GM12878 (cell line): ENCODE data around the gene SULT2B1. TPM values are rescaled to one million over a fixed set of nuclear protein-coding genes. Genes with fewer than 3 reads are reported as not detected.

Experiments
- ATAC-seq: fragments of 200-7000 bp; cut with Tn5 transposase; 3 replicates; pipeline ENCODE4 v1.9.1; 2020; ENCODE audit warnings: mild to moderate bottlenecking, moderate library complexity
- BruUV-seq: library from RNA; stranded (reverse); fragments of 400-500 nt; replicated peaks from 2 replicates; lab custom pipeline; 2021; lab: Mats Ljungman, UMichigan
- CTCF ChIA-PET: fragments of 300-600 bp; sonication (Branson Sonifier 250); formaldehyde crosslinking; extraction: SDS; loops from one replicate; lab custom pipeline; 2021; ENCODE audit warnings: inconsistent platforms; lab: Yijun Ruan, JAX
- POLR2A ChIA-PET: fragments of 350-600 bp; formaldehyde crosslinking; extraction: SDS; loops from one replicate; lab custom pipeline; 2021; ENCODE audit warnings: inconsistent platforms; lab: Charles Lee
- RAD21 ChIA-PET: fragments of 300-600 bp; sonication (Branson Sonifier 250); formaldehyde crosslinking; loops from one replicate; lab custom pipeline; 2023; ENCODE audit warnings: antibody characterized with exemption; ENCODE audit not compliant: unreplicated experiment; lab: Charles Lee
- SMC1A ChIA-PET: fragments of 300-600 bp; sonication (Branson Sonifier 250); formaldehyde crosslinking; loops from one replicate; lab custom pipeline; 2023; ENCODE audit not compliant: unreplicated experiment, uncharacterized antibody; lab: Charles Lee
- DNase-seq: peaks from one replicate; pipeline ENCODE4 v3.0.0-alpha.2; 2011; ENCODE audit warnings: low read depth, low spot score
- FAIRE-seq: peaks from 3 replicates; lab custom pipeline; 2011; peaks lifted over from hg19 to GRCh38; lab: Jason Lieb, UNC
- H2AFZ ChIP-seq: 2 replicates; pipeline ENCODE4 v1.6.0; 2011; ENCODE audit warnings: low read depth, low read length, control low read depth; ENCODE audit not compliant: control insufficient read depth
- H3K27ac ChIP-seq: 2 replicates; pipeline ENCODE4 v1.5.1; 2011; ENCODE audit warnings: control low read depth; ENCODE audit not compliant: control insufficient read depth, insufficient read depth
- H3K27me3 ChIP-seq, 2 experiments: replicated peaks in 1 of 2; 2 replicates each; pipeline versions ENCODE4 v1.6.0 to v1.6.1; 2011; ENCODE audit warnings: low read length in 1 of 2; ENCODE audit not compliant: control insufficient read depth in 2 of 2, insufficient read depth in 2 of 2
- H3K36me3 ChIP-seq, 2 experiments: 2 replicates each; pipeline ENCODE4 v1.5.1; 2011; ENCODE audit warnings: low read length in 1 of 2; ENCODE audit not compliant: control insufficient read depth in 2 of 2, insufficient read depth in 2 of 2
- H3K4me1 ChIP-seq: 2 replicates; pipeline ENCODE4 v1.6.1; 2011; ENCODE audit warnings: mild to moderate bottlenecking, low read length, moderate library complexity, mixed read lengths; ENCODE audit not compliant: control insufficient read depth, insufficient read depth
- H3K4me2 ChIP-seq: 2 replicates; pipeline ENCODE4 v1.6.0; 2011; ENCODE audit warnings: control low read depth; ENCODE audit not compliant: control insufficient read depth, insufficient read depth
- H3K4me3 ChIP-seq: fragments of 200-600 bp; sonication (generic); 2 replicates; pipeline ENCODE4 v1.5.1; 2016
- H3K79me2 ChIP-seq: 2 replicates; pipeline ENCODE4 v1.6.0; 2011; ENCODE audit warnings: low read length; ENCODE audit not compliant: control insufficient read depth, insufficient read depth
- H3K9ac ChIP-seq: 2 replicates; pipeline ENCODE4 v1.8.0; 2011; ENCODE audit warnings: low read length, control low read depth, mixed read lengths; ENCODE audit not compliant: control insufficient read depth, insufficient read depth
- H3K9me3 ChIP-seq: replicated peaks from 3 replicates; pipeline ENCODE4 v1.5.1; 2011; ENCODE audit warnings: mild to moderate bottlenecking, low read length; ENCODE audit not compliant: control insufficient read depth, insufficient read depth
- H4K20me1 ChIP-seq: 2 replicates; pipeline ENCODE4 v1.6.0; 2011; ENCODE audit not compliant: control insufficient read depth, insufficient read depth
- NR2C2 ChIP-seq: IDR thresholded peaks from 2 replicates; pipeline ENCODE4 v1.6.1; 2011; ENCODE audit warnings: borderline replicate concordance, low read depth; ENCODE audit not compliant: control insufficient read depth, insufficient read length
- WGBS: methylation state at CpG from one replicate; pipeline ENCODE4 v1.1.6; 2016; ENCODE audit warnings: low lambda C conversion rate; ENCODE audit not compliant: insufficient replicate concordance, insufficient coverage; ENCODE audit errors: missing lambda C conversion rate; 5-methylcytosine and 5-hydroxymethylcytosine counted together
- in situ Hi-C: fragments of 300-500 bp; cut with MboI; formaldehyde crosslinking; loops from 9 replicates; pipeline ENCODE4 v1.14.3; 2018; ENCODE audit warnings: mixed read lengths
- intact Hi-C: fragments of 100-400 bp; cut with micrococcal nuclease; formaldehyde crosslinking; loops from one replicate; pipeline ENCODE4 v1.14.2; 2022; ENCODE audit not compliant: unreplicated experiment
- polyA plus RNA-seq, 11 experiments: library from polyadenylated mRNA; depleted of rRNA in 4 of 11; unstranded in 6 of 11; stranded (reverse) in 5 of 11; fragments of >200 nt; fragmentation: Nextera tagmentation in 4 of 11; fragmentation: Illumina TruSeq in 1 of 11; extraction: Ambion mirVana in 4 of 11; extraction: Trizol in 1 of 11; gene quantifications; 1 replicate in 1 of 11; 2 replicates in 10 of 11; pipeline versions ENCODE4 v1.2.1 to v1.2.3, GENCODE V29; 2011 to 2016; ENCODE audit warnings: inconsistent platforms in 2 of 11, missing spikeins in 2 of 11, low read depth in 1 of 11
- total RNA-seq, 4 experiments: library from RNA; depleted of rRNA in 3 of 4; stranded (reverse); fragments of >200 nt in 3 of 4; fragmentation: Illumina TruSeq in 1 of 4; extraction: Trizol in 1 of 4; gene quantifications; 2 replicates each; pipeline versions ENCODE4 v1.2.1 to v1.2.3, GENCODE V29; 2013 to 2021
- TF ChIP-seq, protein P1 (sequence below): fragments of 450-650 bp; IDR thresholded peaks from 2 replicates; pipeline ENCODE4 v1.6.1; 2018; ENCODE audit warnings: mild to moderate bottlenecking, low read depth, moderate library complexity; ENCODE audit not compliant: partially characterized antibody

Gene SULT2B1
- total and polyA plus RNA-seq, 10 of the 15 experiments (the other 5 are each of a cell fraction or from before 2014, with no cell fraction given): 0.11 to 0.14 TPM; not detected in 8

DNA sequence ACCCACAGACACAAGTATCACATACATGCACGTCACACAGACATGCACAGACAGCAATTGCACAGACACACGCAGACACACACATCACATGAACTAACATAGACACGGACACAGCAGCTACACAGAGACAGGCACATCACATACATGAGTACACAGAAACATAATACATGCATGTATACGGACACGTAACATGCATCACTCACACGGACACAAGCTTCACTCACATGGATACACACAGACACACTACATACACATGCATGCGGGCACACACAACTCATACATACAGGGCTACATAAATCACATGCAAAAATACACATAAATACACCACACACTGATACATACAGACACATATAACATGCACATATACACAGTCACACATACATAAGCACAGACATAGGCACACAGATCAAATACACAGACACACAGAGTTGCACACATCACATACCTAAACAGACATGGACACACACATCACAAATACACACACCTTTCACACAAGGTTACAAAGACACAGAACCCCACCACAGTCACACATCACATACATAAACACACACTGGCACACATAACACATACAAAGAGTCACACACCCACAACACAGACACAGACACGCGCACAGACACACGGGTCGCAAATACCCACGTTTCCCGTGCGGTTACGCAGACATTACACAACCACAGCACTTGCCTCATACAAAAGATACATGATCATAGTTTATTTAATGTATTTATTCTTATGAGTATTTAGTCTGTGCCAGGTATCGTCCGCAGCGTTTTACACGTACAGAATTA is 39.3 kb upstream of the SULT2B1 start:
- FAIRE-seq: no peak
- no peak overlapping the region for H3K27ac ChIP-seq
- BruUV-seq: no TSS peak
- RAD21 ChIA-PET: interaction anchor here (1.3 kb wide), 1 partner anchor 72 kb away, joined by 6 read pairs; no protein-coding TSS in a partner anchor
- H3K9ac ChIP-seq: no peak overlapping the region; the same call in 1 of the 2 replicates
- H3K4me1 ChIP-seq: peaks cover 18% of the 10 kb centered on the region
- H3K79me2 ChIP-seq: no peaks in the 10 kb centered on the region
- no peak for DNase-seq
- peak; percentile 39 for TF ChIP-seq NR2C2
- TF ChIP-seq, protein P1, sequence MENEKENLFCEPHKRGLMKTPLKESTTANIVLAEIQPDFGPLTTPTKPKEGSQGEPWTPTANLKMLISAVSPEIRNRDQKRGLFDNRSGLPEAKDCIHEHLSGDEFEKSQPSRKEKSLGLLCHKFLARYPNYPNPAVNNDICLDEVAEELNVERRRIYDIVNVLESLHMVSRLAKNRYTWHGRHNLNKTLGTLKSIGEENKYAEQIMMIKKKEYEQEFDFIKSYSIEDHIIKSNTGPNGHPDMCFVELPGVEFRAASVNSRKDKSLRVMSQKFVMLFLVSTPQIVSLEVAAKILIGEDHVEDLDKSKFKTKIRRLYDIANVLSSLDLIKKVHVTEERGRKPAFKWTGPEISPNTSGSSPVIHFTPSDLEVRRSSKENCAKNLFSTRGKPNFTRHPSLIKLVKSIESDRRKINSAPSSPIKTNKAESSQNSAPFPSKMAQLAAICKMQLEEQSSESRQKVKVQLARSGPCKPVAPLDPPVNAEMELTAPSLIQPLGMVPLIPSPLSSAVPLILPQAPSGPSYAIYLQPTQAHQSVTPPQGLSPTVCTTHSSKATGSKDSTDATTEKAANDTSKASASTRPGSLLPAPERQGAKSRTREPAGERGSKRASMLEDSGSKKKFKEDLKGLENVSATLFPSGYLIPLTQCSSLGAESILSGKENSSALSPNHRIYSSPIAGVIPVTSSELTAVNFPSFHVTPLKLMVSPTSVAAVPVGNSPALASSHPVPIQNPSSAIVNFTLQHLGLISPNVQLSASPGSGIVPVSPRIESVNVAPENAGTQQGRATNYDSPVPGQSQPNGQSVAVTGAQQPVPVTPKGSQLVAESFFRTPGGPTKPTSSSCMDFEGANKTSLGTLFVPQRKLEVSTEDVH: no peak
- H3K4me2 ChIP-seq: peak overlapping the region; percentile 99
- SMC1A ChIA-PET: interaction anchor here (1.5 kb wide), 1 partner anchor 73 kb away, joined by 3 read pairs; no protein-coding TSS in a partner anchor
- ATAC-seq: no peak
- H4K20me1 ChIP-seq: no peaks in the 10 kb centered on the region; the same call in 1 of the 2 replicates
- CTCF ChIA-PET: interaction anchor here (0.6 to 2.6 kb wide), 3 partner anchors 71 to 121 kb away, joined by 3 to 13 read pairs (median 9); partner anchors contain the start of gene KDELR1
- in situ Hi-C loops: no loop called here
- peak overlapping the region; percentile 93 for H3K4me3 ChIP-seq
- POLR2A ChIA-PET: no interaction called here
- no peaks in the 10 kb centered on the region for H3K9me3 ChIP-seq
- peaks cover 2 to 4% of the 10 kb centered on the region in 2 experiments; a peak in 3 of 4 replicates for H3K27me3 ChIP-seq
- intact Hi-C loops: no loop called here
- WGBS: 19% methylated on average over 19 of the region's 19 CpGs
- H3K36me3 ChIP-seq: no peaks in the 10 kb centered on the region
- peak overlapping the region; percentile 95 for H2AFZ ChIP-seq
